ENCODE results near the gene EIF2S3.

- TF ChIP-seq CTCF (IDR thresholded peaks at IDR 0.05; ENCODE audit: insufficient read depth, low read length) (no peak), SPI1 (IDR thresholded peaks at IDR 0.05; ENCODE audit: borderline replicate concordance, low read depth) (no peak), GABPA (IDR thresholded peaks at IDR 0.05; ENCODE audit: low read depth) (no peak), REST (IDR thresholded peaks at IDR 0.05; ENCODE audit: insufficient replicate concordance, low read depth) (no peak), POLR2AphosphoS5 (IDR thresholded peaks at IDR 0.05; ENCODE audit: low read depth) (no peak)
These were observed 40.3 kb upstream of the EIF2S3 start for GRCh38 chrX:24014388-24015018.

Measured in HL-60 (cell line).